HG03558 (cell line): ENCODE data around the gene IDUA.
"Not testable (repeated sequence)": the region's sequence is repeated elsewhere in the genome, so short reads cannot be mapped to it uniquely, and the experiment has no call there.

ENCODE experiments used
- ATAC-seq: cut with Tn5 transposase; IDR thresholded peaks from one replicate; pipeline ENCODE4 v1.9.1; 2021; ENCODE audit warnings: moderate number of reproducible peaks; ENCODE audit not compliant: unreplicated experiment; ENCODE audit errors: extremely low read depth

Gene IDUA

GRCh38 chr4:1042352-1043055 lies 55.7 kb downstream of the IDUA start:
- no peak for ATAC-seq

- ATAC-seq: no peak
Measured at GRCh38 chr4:1043162-1043561, 56.3 kb downstream of the IDUA start.

DNA sequence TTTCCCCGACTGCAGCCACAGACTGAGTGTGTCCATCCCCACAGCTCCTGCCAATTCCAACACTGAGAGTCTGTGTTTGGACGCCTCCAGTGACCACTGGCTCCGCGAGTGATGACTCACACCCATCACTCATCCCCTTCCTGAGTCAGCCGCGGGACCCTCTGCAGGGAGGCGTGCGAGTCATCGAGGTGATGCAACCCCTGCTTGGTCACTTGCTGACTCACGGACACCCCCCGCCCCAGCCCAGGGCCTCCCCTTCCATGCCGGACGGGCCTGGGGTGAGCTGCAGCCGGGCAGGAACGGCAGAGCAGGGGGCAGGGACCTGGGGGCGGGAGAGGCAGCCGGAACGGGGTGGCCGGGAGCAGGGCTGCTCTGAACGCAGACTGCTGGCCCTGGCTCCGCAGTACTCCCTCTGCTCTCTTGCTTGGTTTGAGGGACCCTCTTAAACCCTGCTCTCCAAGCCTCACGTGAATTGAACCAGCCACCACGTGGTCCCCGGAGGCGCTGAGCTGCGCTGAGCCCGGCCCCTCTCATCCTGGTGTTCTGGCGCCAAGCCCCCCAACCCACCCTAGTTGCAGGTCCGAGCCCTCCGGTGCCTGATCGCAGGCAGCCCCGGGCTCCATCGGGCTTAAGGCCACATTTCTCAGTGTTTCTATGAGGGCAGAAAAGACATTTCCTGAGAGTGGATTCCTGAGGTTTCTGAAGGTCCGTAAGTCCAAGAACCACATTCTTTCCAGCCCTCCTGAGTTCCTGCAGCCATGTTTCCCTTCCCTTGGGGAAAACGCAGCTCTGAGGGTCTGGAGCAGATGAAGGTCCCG lies 57.0 kb downstream of the IDUA start:
- ATAC-seq: no peak

GRCh38 chr4:1044469-1045192 lies 57.8 kb downstream of the IDUA start:
- ATAC-seq: no peak

- no peak for ATAC-seq
Measured at GRCh38 chr4:1045193-1045594, 58.4 kb downstream of the IDUA start.

- no peak for ATAC-seq
Measured at GRCh38 chr4:1045595-1046201, 58.9 kb downstream of the IDUA start.

DNA sequence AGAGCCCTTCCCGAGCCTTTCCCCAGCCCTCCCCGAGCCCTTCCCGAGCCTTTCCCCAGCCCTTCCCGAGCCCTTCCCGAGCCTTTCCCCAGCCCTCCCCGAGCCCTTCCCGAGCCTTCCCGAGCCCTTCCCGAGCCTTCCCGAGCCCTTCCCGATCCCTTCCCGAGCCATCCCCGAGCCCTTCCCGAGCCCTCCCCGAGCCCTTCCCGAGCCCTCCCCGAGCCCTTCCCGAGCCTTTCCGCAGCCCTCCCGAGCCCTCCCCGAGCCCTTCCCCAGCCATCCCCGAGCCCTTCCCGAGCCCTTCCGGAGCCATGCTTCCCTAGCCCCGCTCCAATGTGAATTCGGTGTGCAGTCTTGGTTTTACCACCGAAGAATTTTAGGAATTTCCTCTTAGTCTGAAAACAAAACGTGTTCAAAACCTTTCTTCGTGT lies 59.8 kb downstream of the IDUA start:
- ATAC-seq: not testable (repeated sequence)

- ATAC-seq: no peak
Measured at GRCh38 chr4:1047106-1047975, 60.5 kb downstream of the IDUA start.

DNA sequence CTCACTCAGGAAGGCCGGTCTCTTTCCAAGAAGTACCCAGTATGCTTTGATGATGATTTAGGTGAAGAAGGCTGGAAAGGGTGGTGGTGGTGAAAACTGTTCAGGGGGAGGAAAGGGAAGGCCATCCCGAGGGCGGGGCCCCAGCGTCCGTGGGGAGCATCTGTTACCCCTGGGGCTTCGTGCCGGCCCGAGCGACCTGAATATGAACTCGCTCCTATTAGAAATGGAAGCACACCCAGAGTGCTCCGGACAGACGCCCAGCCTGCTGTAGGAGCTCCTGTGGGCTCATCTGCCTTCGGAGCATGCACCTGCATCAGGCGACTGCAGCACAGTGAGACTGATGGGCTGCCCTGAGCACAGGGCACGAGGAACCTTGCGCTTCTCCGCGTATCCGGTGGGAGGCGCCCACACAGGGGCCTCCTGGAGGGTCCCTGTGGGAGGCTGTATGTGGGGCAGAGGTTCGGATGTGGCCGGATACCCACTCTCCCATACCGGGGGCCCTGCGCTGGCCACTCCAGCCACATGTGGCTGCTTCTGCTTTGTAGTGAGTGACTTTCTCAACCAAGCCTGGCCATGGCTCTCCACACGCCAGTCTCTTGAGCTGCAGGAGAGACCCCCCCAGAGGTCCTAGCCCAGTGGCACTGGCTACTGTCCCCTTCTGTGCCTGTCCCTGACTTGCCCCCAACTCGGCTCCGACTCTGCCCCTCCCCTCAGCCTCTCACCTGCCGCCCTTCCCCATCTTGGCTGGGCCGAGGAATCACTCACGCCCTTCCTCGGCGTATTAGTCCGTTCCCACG lies 61.3 kb downstream of the IDUA start:
- no peak for ATAC-seq

- no peak for ATAC-seq
Measured at GRCh38 chr4:1048773-1049590, 62.1 kb downstream of the IDUA start.

DNA sequence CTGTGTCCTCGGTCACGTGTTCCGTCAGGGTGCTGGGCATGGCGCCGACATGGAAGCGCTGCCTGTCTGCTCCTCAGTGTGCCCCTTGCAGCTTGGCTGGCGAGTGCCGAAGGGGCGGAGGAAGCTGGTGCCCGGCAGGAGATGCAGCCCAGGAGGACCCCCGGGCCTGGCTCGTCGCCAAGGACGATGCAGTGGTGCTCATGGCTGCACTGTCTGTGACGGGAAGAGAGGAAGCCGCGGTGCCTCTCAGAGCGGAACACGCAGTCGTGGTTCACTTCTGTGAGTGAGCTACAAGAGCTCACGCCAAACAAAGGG lies 62.7 kb downstream of the IDUA start:
- ATAC-seq: no peak

DNA sequence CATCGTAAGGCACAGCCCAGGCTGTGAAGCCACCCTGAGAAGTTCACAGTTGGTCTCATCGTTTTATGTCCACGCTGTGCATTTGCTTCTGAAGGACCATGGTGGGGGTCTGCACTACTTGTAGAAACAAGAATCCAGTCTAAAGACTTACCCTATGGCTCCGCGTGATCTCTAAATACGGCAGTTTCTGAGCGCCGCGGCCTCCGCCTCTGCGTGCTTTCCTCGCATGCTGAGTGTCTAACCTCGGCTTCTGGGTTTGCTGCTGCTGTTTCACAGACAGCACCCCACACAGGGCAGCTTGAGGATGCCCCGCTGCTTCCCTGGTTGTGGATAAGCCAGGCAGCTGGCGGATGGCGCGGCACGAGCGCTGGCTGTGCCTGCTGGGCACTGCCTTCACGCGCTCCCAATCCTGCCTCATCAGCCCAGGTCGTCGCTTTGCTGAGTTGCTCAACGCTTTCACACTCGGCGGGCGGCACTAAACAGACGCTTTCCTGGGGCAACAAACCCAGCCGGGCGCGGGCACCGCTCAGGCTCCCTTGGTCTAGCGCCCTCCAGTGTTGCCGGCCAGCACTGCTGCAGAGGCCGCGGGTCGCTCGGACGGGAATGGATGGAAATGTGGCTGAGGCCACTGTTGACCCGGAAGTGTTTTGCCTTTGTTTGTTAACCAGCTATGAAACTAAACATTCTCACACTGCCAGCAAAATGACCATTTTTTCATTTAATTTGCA lies 63.8 kb downstream of the IDUA start:
- no peak for ATAC-seq

DNA sequence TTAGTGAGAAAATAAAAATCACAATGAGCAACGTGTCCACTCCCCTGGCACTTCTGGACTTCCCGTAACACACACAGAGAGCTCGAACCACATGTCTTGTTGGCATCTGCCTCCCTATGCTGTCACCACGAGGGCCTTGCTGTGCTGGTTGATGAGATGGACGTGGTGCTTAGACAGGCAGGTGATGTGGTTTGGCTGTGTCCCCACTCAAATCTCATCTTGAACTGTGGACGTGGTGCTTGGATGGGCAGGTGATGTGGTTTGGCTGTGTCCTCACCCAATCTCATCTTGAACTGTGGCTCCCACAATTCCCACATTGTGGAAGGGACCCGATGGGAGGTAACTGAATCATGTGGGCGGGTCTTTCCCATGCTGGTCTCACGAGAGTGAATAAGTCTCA lies 64.6 kb downstream of the IDUA start:
- ATAC-seq: no peak

DNA sequence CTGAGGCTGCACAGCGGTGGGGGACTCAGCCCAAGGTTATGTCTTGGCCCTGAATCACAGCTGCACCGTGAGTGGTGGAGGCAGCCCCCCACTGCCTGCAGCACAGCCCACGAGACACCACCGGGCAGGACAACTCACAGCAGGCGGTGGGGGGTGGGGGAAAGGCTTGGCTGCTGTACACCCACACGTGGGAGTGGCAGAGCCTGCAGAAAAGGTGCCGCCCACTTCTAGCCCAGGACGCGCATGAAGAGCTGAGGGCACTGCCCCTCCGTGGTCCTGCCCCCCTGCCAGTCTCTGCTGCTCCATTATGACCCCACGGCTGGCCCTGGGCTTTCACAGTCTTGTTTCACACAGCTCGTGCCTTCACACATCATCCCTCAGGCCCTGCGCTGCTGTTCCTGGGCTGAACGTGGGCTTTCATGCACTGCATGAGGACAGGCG lies 65.4 kb downstream of the IDUA start:
- ATAC-seq: no peak

- ATAC-seq: no peak
Measured at GRCh38 chr4:1053080-1053661, 66.3 kb downstream of the IDUA start.

GRCh38 chr4:1053891-1054290 lies 67.0 kb downstream of the IDUA start:
- ATAC-seq: not testable (repeated sequence)
